ENCODE data around the gene GRAP2.

DNA sequence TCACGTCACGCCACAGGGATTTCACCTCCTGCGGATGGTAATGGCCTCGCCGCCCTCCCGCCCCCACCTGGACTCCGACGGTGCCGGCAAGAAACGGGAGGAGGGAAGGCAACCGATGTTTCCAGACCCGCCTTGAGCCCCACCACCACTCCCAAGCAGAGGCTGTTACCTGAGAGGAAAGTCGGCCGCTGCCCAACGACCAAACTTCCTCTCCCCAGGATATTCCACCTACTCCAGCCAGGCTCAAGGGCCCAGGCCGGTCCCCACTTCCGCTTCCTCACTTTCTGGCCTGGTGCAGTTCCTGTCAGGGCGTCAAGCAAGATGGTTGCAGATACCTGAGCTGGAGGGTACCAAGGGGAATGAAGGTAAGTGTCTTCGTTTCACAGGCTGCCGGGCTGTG is 7.4 kb upstream of the GRAP2 start, which contains the start of gene ENTHD1:
- TF ChIP-seq, protein P1, sequence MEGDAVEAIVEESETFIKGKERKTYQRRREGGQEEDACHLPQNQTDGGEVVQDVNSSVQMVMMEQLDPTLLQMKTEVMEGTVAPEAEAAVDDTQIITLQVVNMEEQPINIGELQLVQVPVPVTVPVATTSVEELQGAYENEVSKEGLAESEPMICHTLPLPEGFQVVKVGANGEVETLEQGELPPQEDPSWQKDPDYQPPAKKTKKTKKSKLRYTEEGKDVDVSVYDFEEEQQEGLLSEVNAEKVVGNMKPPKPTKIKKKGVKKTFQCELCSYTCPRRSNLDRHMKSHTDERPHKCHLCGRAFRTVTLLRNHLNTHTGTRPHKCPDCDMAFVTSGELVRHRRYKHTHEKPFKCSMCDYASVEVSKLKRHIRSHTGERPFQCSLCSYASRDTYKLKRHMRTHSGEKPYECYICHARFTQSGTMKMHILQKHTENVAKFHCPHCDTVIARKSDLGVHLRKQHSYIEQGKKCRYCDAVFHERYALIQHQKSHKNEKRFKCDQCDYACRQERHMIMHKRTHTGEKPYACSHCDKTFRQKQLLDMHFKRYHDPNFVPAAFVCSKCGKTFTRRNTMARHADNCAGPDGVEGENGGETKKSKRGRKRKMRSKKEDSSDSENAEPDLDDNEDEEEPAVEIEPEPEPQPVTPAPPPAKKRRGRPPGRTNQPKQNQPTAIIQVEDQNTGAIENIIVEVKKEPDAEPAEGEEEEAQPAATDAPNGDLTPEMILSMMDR (IDR thresholded peaks at IDR 0.05) = no peak
- no peak for TF ChIP-seq EZH2 (IDR thresholded peaks at IDR 0.05; ENCODE audit: borderline replicate concordance, insufficient read depth, low read depth, low read length, poor library complexity, severe bottlenecking)
